HepG2 (cell line): Measurements from ENCODE around the gene INKA2. TPM values are rescaled to one million over a fixed set of nuclear protein-coding genes. Genes with fewer than 3 reads are reported as not detected.

ENCODE experiments used
- ARID3A ChIP-seq: IDR thresholded peaks from 2 replicates; pipeline ENCODE4 v1.6.1; 2012; ENCODE audit warnings: low read depth, low read length, improper control_type of control experiment
- ATRX ChIP-seq: sonication (generic); formaldehyde crosslinking; IDR thresholded peaks from 2 replicates; pipeline ENCODE4 v1.4.0; 2020; ENCODE audit warnings: missing genetic modification reagents, borderline replicate concordance
- BATF2 ChIP-seq: sonication (generic); formaldehyde crosslinking; IDR thresholded peaks from 2 replicates; pipeline ENCODE4 v1.8.0; 2022; ENCODE audit warnings: mild to moderate bottlenecking, missing genetic modification reagents, moderate library complexity
- BCL3 ChIP-seq: sonication (generic); formaldehyde crosslinking; IDR thresholded peaks from 2 replicates; pipeline ENCODE4 v1.5.1; 2020; ENCODE audit warnings: mild to moderate bottlenecking, missing genetic modification reagents, moderate library complexity
- GTF2F1 ChIP-seq: fragments of 150-350 bp; IDR thresholded peaks from 2 replicates; pipeline ENCODE4 v1.6.1; 2014; ENCODE audit warnings: low read length
- HMGXB4 ChIP-seq, 2 experiments: sonication (generic) in 1 of 2; formaldehyde crosslinking in 1 of 2; IDR thresholded peaks; 2 replicates each; pipeline versions ENCODE4 v1.4.0 to v1.6.1; 2018 to 2020; ENCODE audit warnings: missing genetic modification reagents in 2 of 2, borderline replicate concordance in 1 of 2, low read depth in 1 of 2, mild to moderate bottlenecking in 1 of 2, missing biosample characterization in 1 of 2
- MLX ChIP-seq: IDR thresholded peaks from 2 replicates; pipeline ENCODE4 v1.6.1; 2016
- RFXANK ChIP-seq: IDR thresholded peaks from 2 replicates; pipeline ENCODE4 v1.6.1; 2016
- SIX4 ChIP-seq: sonication (generic); formaldehyde crosslinking; IDR thresholded peaks from 2 replicates; pipeline ENCODE4 v1.4.0; 2020; ENCODE audit warnings: missing genetic modification reagents
- SNAPC2 ChIP-seq: sonication (generic); formaldehyde crosslinking; IDR thresholded peaks from 2 replicates; pipeline ENCODE4 v1.8.1; 2022; ENCODE audit warnings: mild to moderate bottlenecking, missing genetic modification reagents
- ZBTB2 ChIP-seq: sonication (generic); formaldehyde crosslinking; IDR thresholded peaks from 2 replicates; pipeline ENCODE4 v1.8.0; 2022; ENCODE audit warnings: low read depth, missing genetic modification reagents
- ZBTB26 ChIP-seq: IDR thresholded peaks from 2 replicates; pipeline ENCODE4 v1.6.1; 2016; ENCODE audit warnings: missing compliant biosample characterization, missing genetic modification reagents, borderline replicate concordance
- ZNF205 ChIP-seq: IDR thresholded peaks from 2 replicates; pipeline ENCODE4 v1.6.1; 2018; ENCODE audit warnings: missing biosample characterization, missing genetic modification reagents
- ZNF564 ChIP-seq: sonication (generic); formaldehyde crosslinking; IDR thresholded peaks from 2 replicates; pipeline ENCODE4 v1.8.1; 2023; ENCODE audit warnings: mild to moderate bottlenecking, missing genetic modification reagents
- ZNF629 ChIP-seq: sonication (generic); formaldehyde crosslinking; conservative IDR thresholded peaks from 2 replicates; pipeline ENCODE4 v1.5.0; 2020; ENCODE audit warnings: missing genetic modification reagents
- ZNF780A ChIP-seq: sonication (generic); formaldehyde crosslinking; IDR thresholded peaks from 2 replicates; pipeline ENCODE4 v1.8.0; 2022; ENCODE audit warnings: mild to moderate bottlenecking, missing genetic modification reagents, moderate library complexity
- ZNF784 ChIP-seq: sonication (generic); formaldehyde crosslinking; IDR thresholded peaks from 2 replicates; pipeline ENCODE4 v1.5.1; 2020; ENCODE audit warnings: missing genetic modification reagents, mild to moderate bottlenecking, borderline replicate concordance
- ZSCAN21 ChIP-seq: sonication (generic); formaldehyde crosslinking; IDR thresholded peaks from 2 replicates; pipeline ENCODE4 v1.8.0; 2022; ENCODE audit warnings: mild to moderate bottlenecking, missing genetic modification reagents, moderate library complexity, borderline replicate concordance
- polyA plus RNA-seq, 8 experiments: library from polyadenylated mRNA; depleted of rRNA in 3 of 8; stranded (reverse) in 7 of 8; unstranded in 1 of 8; fragments of >200 nt; fragmentation: Illumina TruSeq in 4 of 8; extraction: Trizol in 4 of 8; gene quantifications; 2 replicates each; pipeline versions ENCODE4 v1.2.1 to v1.2.3, GENCODE V29; 2011 to 2016; ENCODE audit warnings: low read depth in 4 of 8, missing spikeins in 1 of 8, mixed read lengths in 1 of 8; ENCODE audit not compliant: insufficient read depth in 1 of 8
- total RNA-seq, 5 experiments: library from RNA; depleted of rRNA; stranded (reverse); fragments of >200 nt; fragmentation: Illumina TruSeq; extraction: Trizol; gene quantifications; 2 replicates each; pipeline ENCODE4 v1.2.3, GENCODE V29; 2016; ENCODE audit warnings: low read depth in 1 of 5

The INKA2 gene
- total and polyA plus RNA-seq, 2 of the 13 experiments (the other 11 are each of a cell fraction or from before 2014, with no cell fraction given) = 2.6 to 4.6 TPM

GRCh38 chr1:111738436-111739193 lies 580 bp downstream of the INKA2 start (continued):
- no peak for TF ChIP-seq ZNF784
- TF ChIP-seq ZNF564 = no peak
- TF ChIP-seq ZBTB26 (CRISPR knock-in tag) = no peak
- peak; percentile 11; the same call in 1 of the 2 replicates for TF ChIP-seq BCL3 (CRISPR knock-in tag)
- 0 out of 2 replicates have a peak, but pooled peaks have one; percentile 4 for TF ChIP-seq ZNF629 (CRISPR knock-in tag)
- TF ChIP-seq HMGXB4 (CRISPR knock-in tag; IDR thresholded peaks at IDR 0.05; ENCODE audit: borderline replicate concordance in 1 of 2, low read depth in 1 of 2) = 0 out of 4 replicates have a peak, but pooled peaks of 1 of the 2 experiments have one; percentile 26
- no peak for TF ChIP-seq ARID3A
- 0 out of 2 replicates have a peak, but pooled peaks have one; percentile 14 for TF ChIP-seq ZNF205 (CRISPR knock-in tag)
- TF ChIP-seq RFXANK (CRISPR knock-in tag) = 0 out of 2 replicates have a peak, but pooled peaks have one; percentile 10
- no peak for TF ChIP-seq GTF2F1
- no peak for TF ChIP-seq SIX4 (CRISPR knock-in tag)
- TF ChIP-seq ZSCAN21 (CRISPR knock-in tag) = peak; percentile 22; the same call in 1 of the 2 replicates
- TF ChIP-seq SNAPC2 (CRISPR knock-in tag) = peak; percentile 48; the same call in 1 of the 2 replicates
- TF ChIP-seq BATF2 (CRISPR knock-in tag) = no peak
- TF ChIP-seq ATRX (CRISPR knock-in tag) = no peak
- TF ChIP-seq ZBTB2 (CRISPR knock-in tag) = no peak
- 0 out of 2 replicates have a peak, but pooled peaks have one; percentile 14 for TF ChIP-seq ZNF780A
- TF ChIP-seq MLX (CRISPR knock-in tag) = no peak
